GM19023 (cell line): ENCODE measurements around the gene PCDHB3.
"Not testable (repeated sequence)": the region's sequence is repeated elsewhere in the genome, so short reads cannot be mapped to it uniquely, and the experiment has no call there.

Experiments
- ATAC-seq: cut with Tn5 transposase; IDR thresholded peaks from one replicate; pipeline ENCODE4 v1.9.1; 2021; ENCODE audit warnings: mild to moderate bottlenecking, moderate library complexity; ENCODE audit not compliant: unreplicated experiment

The PCDHB3 gene

DNA sequence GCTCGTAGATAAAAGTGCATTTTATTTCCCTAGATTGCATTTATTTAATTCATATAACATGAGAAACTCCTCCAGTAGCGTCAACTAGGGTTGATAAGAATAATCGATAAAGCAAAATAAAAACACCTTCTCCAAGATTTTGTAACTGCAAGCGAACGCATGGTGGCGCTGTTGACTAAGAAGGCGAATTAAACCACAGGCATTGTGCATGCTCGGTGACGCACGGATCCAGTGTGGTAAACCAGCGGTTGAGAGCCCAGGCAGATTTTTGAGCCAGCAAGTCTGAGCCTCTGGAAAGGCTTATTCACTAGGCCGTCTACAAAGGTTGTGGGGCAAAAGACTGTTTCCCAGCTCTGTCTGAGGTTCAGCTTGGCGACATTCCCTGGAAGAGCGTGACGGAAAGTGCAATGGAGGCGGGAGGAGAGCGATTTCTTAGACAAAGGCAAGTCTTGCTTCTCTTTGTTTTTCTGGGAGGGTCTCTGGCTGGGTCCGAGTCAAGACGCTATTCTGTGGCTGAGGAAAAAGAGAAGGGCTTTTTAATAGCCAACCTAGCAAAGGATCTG lies at the start of gene PCDHB3:
Gene PCDHB3 (plus strand): TSS at position 231 of the 563 bp plus-strand sequence. CDS start 177 bp downstream, at position 408.
- no peak for ATAC-seq

DNA sequence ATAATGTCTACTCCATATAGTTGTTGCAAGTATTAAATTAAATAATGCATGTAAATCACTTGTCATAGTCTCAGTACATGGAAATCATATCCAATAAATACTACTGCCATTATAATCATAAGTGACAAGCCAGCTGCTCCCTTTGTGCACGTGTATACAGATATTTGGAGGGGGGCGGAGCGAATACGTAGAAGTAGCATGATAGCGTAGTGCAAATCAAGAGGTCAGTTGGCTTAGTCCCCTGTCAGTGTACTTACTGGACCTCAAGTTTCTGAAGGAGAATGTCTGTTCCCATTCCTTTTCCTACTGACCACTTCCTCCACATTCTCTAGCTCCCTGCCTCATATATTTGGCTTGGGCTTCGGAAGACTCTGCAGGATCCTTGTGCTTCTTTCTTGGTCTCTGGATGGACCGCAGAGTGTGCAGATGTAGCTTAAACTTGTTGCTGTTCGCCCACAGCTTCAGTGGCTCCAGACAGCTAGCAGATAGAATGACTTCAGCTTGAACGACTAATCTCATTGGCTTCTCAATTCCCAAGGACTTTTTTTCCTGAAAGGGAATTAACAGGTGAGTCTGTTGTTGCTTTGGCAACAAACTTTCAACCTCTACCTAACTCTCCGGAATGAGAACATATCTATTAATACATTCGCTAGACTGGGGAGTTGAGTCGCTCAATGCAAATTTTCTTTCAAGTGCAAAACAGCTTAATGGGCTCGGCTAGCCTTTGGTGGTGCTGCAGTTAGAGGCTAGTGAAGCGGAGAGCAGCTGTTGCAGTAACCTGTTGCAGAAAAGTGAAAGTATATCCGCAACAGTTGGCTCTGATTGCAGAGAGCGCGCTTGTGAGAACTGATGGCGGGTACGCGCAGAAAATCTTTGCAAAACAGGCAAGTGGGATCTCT lies 49.4 kb upstream of the PCDHB3 start, which contains the start of gene PCDHB1:
Gene PCDHB1 (plus strand): TSS at position 753 of the 899 bp plus-strand sequence. CDS start 97 bp downstream, at position 850.
- no peak for ATAC-seq

- ATAC-seq, result no peak
Measured at GRCh38 chr5:141051521-141051866, 48.8 kb upstream of the PCDHB3 start.

DNA sequence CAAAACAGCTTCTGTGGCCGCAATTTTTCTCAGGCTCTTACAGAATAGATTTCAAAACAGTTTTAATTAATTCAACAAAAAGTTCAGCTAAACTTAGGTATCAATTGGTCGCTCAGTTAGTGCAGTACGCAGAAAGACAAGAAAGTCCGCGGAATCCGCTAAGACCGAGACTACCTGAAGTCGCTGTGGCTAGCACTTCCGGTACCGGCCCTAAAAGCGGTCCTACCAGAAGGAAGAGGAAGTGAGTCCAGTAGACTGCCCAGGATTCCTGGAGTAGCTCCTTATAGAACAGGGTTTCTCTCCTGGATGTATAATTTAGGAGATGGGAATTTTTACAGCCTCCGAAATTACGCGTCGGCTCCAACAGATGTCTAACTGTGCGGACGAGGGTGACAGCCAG lies 22.4 kb upstream of the PCDHB3 start:
- ATAC-seq, result no peak

- ATAC-seq, result no peak
Measured at GRCh38 chr5:141082228-141082627, 18.0 kb upstream of the PCDHB3 start.

- no peak for ATAC-seq
Measured at GRCh38 chr5:141084487-141084989, 15.7 kb upstream of the PCDHB3 start.

DNA sequence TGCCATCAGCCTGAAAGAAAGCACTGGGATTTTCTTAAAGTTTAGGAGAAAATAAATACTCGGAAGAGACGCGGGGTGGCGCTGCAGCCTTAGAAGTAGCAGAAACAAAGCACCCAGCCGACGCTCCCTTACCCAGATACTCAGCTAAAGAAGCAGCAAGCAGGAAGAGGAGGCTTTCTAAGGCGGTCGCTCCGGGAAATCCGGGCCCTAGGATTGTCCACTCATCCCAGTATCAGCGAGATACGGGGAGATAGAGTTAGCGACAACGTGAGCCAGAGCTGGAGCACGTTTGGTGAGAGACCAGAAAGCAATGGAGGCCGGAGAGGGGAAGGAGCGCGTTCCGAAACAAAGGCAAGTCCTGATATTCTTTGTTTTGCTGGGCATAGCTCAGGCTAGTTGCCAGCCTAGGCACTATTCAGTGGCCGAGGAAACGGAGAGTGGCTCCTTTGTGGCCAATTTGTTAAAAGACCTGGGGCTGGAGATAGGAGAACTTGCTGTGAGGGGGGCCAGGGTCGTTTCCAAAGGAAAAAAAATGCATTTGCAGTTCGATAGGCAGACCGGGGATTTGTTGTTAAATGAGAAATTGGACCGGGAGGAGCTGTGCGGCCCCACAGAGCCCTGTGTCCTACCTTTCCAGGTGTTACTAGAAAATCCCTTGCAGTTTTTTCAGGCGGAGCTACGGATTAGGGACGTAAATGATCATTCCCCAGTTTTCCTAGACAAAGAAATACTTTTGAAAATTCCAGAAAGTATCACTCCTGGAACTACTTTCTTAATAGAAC lies 5.6 kb upstream of the PCDHB3 start, which contains the start of gene PCDHB2:
Gene PCDHB2 (plus strand): TSS at position 135 of the 782 bp plus-strand sequence. CDS start 176 bp downstream, at position 311.
- ATAC-seq, result no peak

- no peak for ATAC-seq
Measured at GRCh38 chr5:141095263-141095641, 5.0 kb upstream of the PCDHB3 start.

GRCh38 chr5:141096181-141096580 lies 4.1 kb upstream of the PCDHB3 start:
- ATAC-seq, result not testable (repeated sequence)

DNA sequence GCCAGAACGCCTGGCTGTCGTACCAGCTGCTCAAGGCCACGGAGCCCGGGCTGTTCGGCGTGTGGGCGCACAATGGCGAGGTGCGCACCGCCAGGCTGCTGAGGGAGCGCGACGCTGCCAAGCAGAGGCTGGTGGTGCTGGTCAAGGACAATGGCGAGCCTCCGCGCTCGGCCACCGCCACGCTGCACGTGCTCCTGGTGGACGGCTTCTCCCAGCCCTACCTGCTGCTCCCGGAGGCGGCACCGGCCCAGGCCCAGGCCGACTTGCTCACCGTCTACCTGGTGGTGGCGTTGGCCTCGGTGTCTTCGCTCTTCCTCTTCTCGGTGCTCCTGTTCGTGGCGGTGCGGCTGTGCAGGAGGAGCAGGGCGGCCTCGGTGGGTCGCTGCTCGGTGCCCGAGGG lies 3.7 kb upstream of the PCDHB3 start:
- ATAC-seq, result not testable (repeated sequence)

GRCh38 chr5:141101059-141101458 lies 786 bp downstream of the PCDHB3 start:
- no peak for ATAC-seq

- not testable (repeated sequence) for ATAC-seq
Measured at GRCh38 chr5:141102070-141102469, 1.8 kb downstream of the PCDHB3 start.

DNA sequence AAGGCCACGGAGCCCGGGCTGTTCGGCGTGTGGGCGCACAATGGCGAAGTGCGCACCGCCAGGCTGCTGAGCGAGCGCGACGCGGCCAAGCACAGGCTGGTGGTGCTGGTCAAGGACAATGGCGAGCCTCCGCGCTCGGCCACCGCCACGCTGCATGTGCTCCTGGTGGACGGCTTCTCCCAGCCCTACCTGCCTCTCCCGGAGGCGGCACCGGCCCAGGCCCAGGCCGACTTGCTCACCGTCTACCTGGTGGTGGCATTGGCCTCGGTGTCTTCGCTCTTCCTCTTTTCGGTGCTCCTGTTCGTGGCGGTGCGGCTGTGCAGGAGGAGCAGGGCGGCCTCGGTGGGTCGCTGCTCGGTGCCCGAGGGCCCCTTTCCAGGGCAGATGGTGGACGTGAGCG lies 2.2 kb downstream of the PCDHB3 start:
- ATAC-seq, result not testable (repeated sequence)

- ATAC-seq, result no peak
Measured at GRCh38 chr5:141105350-141105749, 5.1 kb downstream of the PCDHB3 start.

DNA sequence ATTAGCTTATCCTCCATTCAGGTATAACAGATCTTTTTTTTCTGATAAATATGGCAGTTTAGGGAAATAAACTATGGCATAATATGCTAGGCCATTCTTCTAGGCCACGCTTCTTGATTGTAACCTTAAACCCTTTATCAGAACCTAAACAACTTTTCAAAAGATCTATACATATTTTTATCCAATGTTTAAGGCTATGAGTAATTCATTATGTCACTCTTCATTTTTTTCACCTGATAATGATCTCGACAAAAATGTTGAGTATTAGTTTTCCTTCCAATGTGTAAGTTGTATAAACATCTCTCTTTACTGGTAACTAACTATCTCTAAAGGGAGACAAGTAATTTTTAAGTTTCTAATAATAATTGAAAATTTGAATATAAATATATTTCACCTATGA lies 19.0 kb downstream of the PCDHB3 start:
- ATAC-seq, result no peak

DNA sequence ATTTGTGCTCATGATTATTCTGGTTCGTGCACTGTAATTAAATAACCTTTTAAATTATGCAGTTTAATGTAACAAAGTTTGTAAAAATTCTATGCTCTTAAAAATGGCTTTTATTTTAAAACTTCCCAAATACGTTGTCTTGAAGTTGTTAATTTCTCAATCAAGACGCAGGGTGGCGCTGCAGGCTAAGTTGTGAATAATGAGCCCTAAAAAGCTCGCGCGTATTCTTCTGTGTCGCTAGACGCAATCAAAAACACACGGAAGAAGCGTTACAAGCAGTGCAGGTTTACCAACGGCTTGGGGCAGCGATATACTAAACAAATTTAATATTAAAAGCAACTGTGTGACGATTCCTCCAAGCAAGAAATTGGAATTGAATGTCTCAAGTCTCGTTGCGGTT lies 21.3 kb downstream of the PCDHB3 start, which contains the start of gene PCDHB4:
Gene PCDHB4 (plus strand): TSS at position 256 of the 400 bp plus-strand sequence. CDS start 181 bp downstream, outside the sequence.
- no peak for ATAC-seq

GRCh38 chr5:141121985-141122384 lies 21.7 kb downstream of the PCDHB3 start:
- ATAC-seq, result no peak

- not testable (repeated sequence) for ATAC-seq
Measured at GRCh38 chr5:141123396-141124135, 23.3 kb downstream of the PCDHB3 start.

- ATAC-seq, result no peak
Measured at GRCh38 chr5:141127305-141127704, 27.0 kb downstream of the PCDHB3 start.

GRCh38 chr5:141135030-141135717 lies 34.9 kb downstream of the PCDHB3 start, which contains the start of gene PCDHB5:
Gene PCDHB5 (plus strand): TSS chr5:141135206. CDS start chr5:141135435, 229 bp downstream.
- ATAC-seq, result no peak
